Measurements from ENCODE around the gene RAD51B.

The RAD51B gene

GRCh38 chr14:68470361-68470760 lies 650.8 kb downstream of the RAD51B start:
- H3K27me3 ChIP-seq (ENCODE audit: insufficient read depth, poor library complexity, severe bottlenecking): no peaks in the 10 kb centered on the region
- H3K27ac ChIP-seq (ENCODE audit: poor library complexity, severe bottlenecking): peak overlapping the region; percentile 99
- ATAC-seq (ENCODE audit: low read depth): no peak
- no peaks in the 10 kb centered on the region for H3K9me3 ChIP-seq (ENCODE audit: severe bottlenecking)
- H3K4me1 ChIP-seq (ENCODE audit: insufficient read depth, poor library complexity, severe bottlenecking): peaks cover 51% of the 10 kb centered on the region
- no peak for DNase-seq (ENCODE audit: low spot score)
- H3K4me3 ChIP-seq (ENCODE audit: severe bottlenecking): no peak overlapping the region
- no peaks in the 10 kb centered on the region for H3K36me3 ChIP-seq (ENCODE audit: low read depth)
- no peak for TF ChIP-seq CTCF (IDR thresholded peaks at IDR 0.05; ENCODE audit: poor library complexity, severe bottlenecking)

DNA sequence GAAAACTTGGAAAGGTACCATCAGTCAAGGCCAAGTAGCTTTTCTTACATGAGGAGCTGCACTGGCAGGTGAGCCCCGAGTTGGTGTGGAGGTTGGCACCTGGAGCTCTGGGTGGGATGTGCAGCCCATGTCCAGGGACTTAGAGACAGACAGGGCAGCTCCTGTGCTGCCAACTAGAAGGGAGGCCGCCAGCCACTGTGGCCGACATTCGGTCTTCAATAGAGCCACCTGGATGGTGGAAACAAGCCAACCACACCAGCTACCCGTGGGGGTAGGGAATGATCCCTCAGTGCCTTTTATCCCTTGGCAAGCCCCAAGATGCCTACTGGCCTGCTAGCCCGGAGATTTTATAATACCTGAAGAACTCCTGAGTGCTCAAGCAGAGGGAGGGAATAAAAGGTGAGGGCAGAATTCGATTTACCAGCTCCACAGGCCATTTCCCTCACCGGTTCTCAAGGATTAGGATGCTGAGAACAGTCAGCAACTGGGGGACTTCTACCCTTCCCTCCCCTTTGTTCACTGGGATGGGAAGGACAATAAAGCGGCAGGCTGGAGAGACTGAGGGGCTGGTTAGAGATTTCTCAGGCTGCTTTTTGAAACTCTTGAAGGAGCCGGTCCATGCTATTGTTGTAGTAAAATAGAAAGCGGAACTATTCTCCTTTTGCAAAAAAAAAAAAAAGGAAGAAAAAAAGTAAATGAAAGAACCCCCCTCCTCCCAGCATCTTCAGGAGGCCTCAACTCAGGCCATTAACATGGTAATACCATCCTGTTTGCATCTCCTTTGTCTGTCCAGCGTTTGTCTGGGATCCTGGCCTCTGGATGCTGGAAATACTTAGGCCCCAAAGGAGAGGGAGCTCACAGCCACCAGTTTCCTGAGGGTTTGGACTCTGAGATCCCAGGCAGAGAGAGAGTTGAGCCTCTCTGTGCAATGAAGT lies 651.7 kb downstream of the RAD51B start:
- Histone ChIP-seq H3K27ac (ENCODE audit: poor library complexity, severe bottlenecking) (peak overlapping the region; percentile 99), H3K36me3 (ENCODE audit: low read depth) (no peaks in the 10 kb centered on the region), H3K27me3 (ENCODE audit: insufficient read depth, poor library complexity, severe bottlenecking) (no peaks in the 10 kb centered on the region), H3K9me3 (ENCODE audit: severe bottlenecking) (no peaks in the 10 kb centered on the region), H3K4me1 (ENCODE audit: insufficient read depth, poor library complexity, severe bottlenecking) (peaks cover 50% of the 10 kb centered on the region), H3K4me3 (ENCODE audit: severe bottlenecking) (no peak overlapping the region)
- DNase-seq (ENCODE audit: low spot score): no peak
- ATAC-seq (ENCODE audit: low read depth): no peak
- TF ChIP-seq CTCF (IDR thresholded peaks at IDR 0.05; ENCODE audit: poor library complexity, severe bottlenecking): no peak

DNA sequence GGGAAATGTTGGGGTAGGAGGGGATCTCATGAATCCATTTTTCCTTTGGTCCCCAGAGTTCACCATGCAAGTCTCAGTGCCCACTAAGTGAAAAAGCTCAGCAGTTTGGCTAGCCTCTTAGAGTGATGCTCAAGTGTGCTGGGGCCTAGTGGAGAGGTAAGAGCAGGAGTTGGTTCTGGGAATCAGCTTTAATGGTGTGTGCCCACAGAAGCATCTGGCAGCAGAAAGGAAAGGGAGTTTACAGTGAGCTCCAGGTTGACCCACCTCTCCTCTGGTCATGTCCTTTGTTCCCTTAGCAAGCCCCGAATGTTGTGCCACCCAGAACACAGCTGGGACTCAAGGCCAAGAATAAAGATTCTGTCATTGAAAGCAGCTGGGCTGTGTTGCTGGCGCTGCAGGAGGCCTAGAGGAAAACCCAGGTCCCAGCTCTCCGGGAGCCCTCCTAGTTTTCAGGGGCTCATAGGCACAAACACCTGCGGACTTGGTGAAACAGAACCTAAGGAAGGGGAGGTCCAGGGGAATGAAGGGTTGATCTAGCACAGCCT lies 652.5 kb downstream of the RAD51B start:
- Histone ChIP-seq H3K4me1 (ENCODE audit: insufficient read depth, poor library complexity, severe bottlenecking) (peaks cover 50% of the 10 kb centered on the region), H3K9me3 (ENCODE audit: severe bottlenecking) (no peaks in the 10 kb centered on the region), H3K36me3 (ENCODE audit: low read depth) (no peaks in the 10 kb centered on the region), H3K27me3 (ENCODE audit: insufficient read depth, poor library complexity, severe bottlenecking) (no peaks in the 10 kb centered on the region), H3K27ac (ENCODE audit: poor library complexity, severe bottlenecking) (peak overlapping the region; percentile 99), H3K4me3 (ENCODE audit: severe bottlenecking) (no peak overlapping the region)
- DNase-seq (ENCODE audit: low spot score): no peak
- no peak for ATAC-seq (ENCODE audit: low read depth)
- no peak for TF ChIP-seq CTCF (IDR thresholded peaks at IDR 0.05; ENCODE audit: poor library complexity, severe bottlenecking)

DNA sequence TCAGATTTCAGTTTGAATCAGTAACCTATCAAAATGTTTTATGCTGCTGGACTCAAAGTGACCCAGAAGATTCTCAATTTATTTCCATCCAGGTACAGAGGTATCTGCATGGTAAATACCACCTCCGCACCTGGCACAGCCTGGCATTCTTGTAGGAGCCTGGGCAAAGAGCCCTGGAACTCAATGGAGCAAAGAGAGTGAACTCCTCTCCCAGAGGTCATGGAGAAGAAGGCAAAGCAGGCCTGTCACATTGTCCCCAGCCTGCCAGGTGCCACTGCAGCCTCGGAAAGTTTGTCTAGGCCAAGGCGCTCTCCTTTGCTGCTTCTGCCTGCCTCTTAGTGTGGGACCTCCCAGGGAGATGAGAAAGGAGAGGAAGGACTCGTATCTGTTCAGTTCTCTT lies 653.5 kb downstream of the RAD51B start:
- Histone ChIP-seq H3K27me3 (ENCODE audit: insufficient read depth, poor library complexity, severe bottlenecking) (no peaks in the 10 kb centered on the region), H3K9me3 (ENCODE audit: severe bottlenecking) (no peaks in the 10 kb centered on the region), H3K4me3 (ENCODE audit: severe bottlenecking) (no peak overlapping the region), H3K27ac (ENCODE audit: poor library complexity, severe bottlenecking) (peak overlapping the region; percentile 99), H3K4me1 (ENCODE audit: insufficient read depth, poor library complexity, severe bottlenecking) (peaks cover 49% of the 10 kb centered on the region), H3K36me3 (ENCODE audit: low read depth) (no peaks in the 10 kb centered on the region)
- no peak for TF ChIP-seq CTCF (IDR thresholded peaks at IDR 0.05; ENCODE audit: poor library complexity, severe bottlenecking)
- ATAC-seq (ENCODE audit: low read depth): no peak
- DNase-seq (ENCODE audit: low spot score): no peak

GRCh38 chr14:68473794-68474193 lies 654.2 kb downstream of the RAD51B start:
- Histone ChIP-seq H3K27me3 (ENCODE audit: insufficient read depth, poor library complexity, severe bottlenecking) (no peaks in the 10 kb centered on the region), H3K36me3 (ENCODE audit: low read depth) (no peaks in the 10 kb centered on the region), H3K4me1 (ENCODE audit: insufficient read depth, poor library complexity, severe bottlenecking) (peaks cover 42% of the 10 kb centered on the region), H3K27ac (ENCODE audit: poor library complexity, severe bottlenecking) (peak overlapping the region; percentile 99), H3K4me3 (ENCODE audit: severe bottlenecking) (no peak overlapping the region), H3K9me3 (ENCODE audit: severe bottlenecking) (no peaks in the 10 kb centered on the region)
- no peak for TF ChIP-seq CTCF (IDR thresholded peaks at IDR 0.05; ENCODE audit: poor library complexity, severe bottlenecking)
- DNase-seq (ENCODE audit: low spot score) (no peak), ATAC-seq (ENCODE audit: low read depth) (no peak)

Measured in RWPE2 (cell line).